ENCODE results near the gene VENTX.
"Not testable (repeated sequence)": the region's sequence is repeated elsewhere in the genome, so short reads cannot be mapped to it uniquely, and the experiment has no call there.

Gene VENTX

DNA sequence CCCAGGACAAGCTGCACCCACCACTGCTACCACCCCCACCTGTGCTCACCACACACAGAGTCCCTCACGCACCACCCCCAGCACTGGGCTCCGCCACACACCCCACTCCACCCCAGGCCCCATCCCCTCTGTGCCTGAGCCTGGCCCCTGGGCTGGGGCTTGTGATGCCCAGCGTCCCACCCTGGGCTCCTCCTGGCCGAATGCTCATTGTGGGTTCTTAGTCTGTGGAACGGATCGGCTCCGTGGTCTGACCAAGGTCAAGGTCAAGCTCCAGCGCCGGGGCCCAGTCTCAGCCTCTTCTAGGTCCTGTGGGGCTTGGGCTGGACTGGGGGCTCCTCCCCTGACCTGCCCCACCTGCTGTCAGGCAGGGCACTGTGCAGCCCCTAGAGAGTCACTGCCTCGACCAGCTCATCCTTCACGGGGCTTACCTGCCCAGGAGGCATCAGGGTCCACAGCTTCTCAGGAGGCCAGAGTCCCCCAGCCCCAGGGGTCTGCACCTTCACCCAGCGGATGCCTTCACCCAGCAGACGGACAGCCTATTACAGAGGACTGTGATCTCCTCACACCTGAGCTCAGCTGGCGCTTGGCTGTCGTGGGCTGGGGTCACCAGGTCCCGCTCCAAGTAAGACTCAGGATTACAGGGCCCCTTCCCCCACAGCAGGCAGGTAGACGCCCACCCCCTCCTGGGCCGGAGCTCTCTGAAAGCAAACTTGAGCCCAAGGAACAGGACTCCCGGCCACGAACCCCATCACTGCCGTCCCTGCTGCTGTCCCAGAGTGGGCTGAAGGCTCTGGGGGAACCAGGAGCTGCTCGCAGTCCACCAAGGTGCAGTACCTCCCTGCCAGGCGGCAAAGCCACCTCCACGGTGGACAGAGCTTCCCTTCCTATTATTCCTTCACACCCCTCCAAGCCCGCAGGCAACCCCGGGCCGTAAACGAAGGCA, 22.9 kb upstream of the VENTX start:
- DNase-seq (ENCODE audit: low read depth in 2 of 2) = no peak

DNA sequence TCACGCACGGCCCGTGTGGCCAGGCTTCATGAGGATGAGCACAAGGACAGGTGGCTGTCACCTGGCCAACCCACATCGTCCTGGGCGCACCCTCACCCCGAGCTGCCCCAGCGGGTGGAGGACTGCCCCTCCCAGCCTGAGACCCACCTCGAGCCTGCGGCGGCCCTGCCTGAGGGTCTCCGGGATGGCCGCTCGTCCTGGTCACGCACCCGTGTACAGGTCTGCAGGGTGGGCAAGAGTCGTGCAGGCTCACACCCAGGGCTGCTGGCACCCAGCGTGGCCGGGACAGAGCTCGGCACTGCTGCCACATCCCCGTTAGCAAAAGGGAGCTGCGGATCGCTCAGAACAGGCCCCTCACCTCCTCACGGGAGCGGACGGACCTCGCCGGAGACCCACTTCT, 22.1 kb upstream of the VENTX start:
- no peak for DNase-seq (ENCODE audit: low read depth in 2 of 2)

DNA sequence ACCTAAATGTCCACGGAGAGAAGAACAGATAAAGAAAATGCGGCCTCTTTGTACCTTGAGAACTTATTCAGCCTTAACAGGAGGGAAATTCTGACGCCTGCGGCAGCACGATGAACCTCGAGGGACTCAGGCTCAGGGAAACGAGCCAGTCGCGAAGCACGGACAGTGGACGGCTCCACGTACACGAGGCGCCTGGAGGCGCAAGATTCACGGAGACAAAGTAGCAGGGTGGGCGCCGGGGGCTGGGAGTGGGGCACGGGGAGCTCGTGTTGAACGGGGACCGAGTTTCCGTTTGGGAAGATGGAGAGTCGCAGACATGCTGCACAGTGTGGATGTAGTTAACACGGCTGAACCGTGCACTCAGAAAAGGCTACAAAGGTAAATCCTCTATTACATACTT, 20.9 kb upstream of the VENTX start:
- no peak for DNase-seq (ENCODE audit: low read depth in 2 of 2)

DNA sequence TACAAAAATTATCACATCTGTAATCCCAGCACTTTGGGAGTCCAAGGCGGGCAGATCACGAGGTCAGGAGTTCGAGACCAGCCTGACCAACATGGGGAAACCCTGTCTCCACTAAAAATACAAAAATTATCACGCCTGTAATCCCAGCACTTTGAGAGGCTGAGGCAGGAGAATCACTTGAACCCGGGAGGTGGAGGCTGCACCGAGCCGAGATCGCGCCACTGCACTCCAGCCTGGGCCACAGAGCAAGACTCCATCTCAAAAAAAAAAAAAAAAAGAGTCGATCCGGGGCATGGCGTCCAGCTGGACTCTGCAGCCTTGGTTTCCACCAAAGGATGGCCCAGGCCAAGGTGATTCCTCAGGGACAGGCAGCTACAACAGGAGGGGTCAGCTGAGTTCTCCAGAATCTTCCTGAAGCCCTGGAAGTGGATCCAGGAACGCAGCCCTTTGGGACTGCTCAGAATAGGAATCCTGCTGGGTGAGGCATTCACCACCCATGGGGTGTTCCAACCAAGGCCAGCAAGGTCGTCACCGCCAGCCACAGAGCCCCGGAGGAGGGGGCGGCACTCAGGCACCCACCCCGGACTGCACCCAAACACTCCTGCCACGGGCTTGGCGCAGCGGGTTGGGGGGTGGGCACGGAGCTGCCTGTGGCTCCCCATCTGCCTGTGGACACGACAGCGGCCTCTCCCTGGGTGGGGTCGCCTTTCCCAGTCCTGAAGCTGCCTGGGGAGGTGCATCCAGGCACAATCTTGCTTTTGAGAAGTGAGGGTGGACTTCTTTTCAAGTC, 19.7 kb upstream of the VENTX start:
- DNase-seq (ENCODE audit: low read depth in 2 of 2) = no peak

DNA sequence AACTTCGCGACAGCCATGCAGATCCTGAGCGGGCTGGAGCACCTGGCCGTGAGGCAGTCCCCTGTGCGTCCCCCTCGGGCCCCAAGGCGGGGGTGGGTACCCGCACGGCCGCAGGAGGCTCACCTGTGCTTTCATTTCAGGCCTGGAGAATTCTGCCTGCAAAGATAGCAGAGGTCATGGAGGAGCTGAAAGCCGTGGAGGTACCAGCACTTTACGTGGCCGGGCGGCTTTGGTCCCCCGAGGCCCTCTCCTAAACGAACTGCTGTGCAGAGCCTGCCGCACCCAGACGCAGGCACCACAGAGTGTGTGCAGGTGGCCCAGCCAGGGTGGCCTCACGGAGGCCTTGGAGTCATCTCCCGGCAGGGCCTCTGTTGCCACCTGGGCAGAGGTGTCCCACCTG, 18.8 kb upstream of the VENTX start:
- DNase-seq (ENCODE audit: low read depth in 2 of 2) = no peak

DNA sequence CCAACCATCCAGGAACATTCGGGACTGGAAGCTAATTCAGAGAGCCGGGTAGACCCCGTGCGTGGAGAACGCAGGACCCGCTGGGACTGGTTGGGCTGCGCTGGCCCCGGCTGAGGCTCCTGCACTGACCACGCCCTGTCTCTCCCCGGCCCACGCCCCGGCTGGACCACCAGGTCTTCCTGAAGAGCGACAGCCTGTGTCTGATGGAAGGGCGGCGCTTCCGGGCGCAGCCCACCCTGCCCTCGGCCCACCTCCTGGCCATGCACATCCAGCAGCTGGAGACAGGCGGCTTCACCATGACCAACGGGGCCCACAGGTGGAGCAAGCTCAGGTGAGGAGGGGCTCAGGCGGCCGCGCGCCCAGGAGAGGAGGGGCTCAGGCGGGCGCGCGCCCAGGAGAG, 17.9 kb upstream of the VENTX start:
- no peak for DNase-seq (ENCODE audit: low read depth in 2 of 2)

DNA sequence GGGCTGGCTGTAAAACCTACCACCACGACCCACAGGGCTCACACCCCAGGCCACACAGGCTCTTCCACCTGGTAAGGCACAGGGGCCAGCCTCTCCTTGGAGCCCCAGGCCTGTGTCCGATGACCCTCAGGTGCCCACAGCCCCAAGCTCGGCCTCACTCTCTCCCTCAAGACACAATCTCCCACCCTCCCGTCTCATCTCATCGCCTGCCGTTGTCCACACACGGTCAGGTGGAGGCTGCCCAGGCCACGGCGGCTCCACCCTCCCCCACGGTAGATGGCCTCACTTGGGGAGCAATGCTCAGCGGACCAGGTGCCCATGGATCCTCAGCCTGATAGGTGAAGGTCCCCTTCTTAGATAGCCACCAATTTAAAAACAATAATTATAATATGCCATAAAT, 16.3 kb upstream of the VENTX start:
- DNase-seq (ENCODE audit: low read depth in 2 of 2) = no peak

DNA sequence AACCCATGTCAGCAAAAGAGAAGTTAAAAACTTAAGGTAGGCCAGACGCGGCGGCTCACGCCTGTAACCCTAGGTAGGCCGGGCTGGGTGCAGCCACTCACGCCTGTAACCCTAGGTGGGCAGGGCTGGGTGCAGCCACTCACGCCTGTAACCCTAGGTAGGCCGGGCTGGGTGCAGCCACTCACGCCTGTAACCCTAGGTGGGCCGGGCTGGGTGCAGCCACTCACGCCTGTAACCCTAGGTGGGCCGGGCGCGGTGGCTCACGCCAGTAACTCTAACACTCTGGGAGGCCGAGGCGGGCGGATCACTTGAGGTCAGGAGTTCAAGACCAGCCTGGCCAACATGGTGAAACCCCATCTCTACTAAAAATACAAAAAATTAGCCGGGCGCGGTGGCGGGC, 15.9 kb upstream of the VENTX start:
- DNase-seq (ENCODE audit: low read depth in 2 of 2) = not testable (repeated sequence)

DNA sequence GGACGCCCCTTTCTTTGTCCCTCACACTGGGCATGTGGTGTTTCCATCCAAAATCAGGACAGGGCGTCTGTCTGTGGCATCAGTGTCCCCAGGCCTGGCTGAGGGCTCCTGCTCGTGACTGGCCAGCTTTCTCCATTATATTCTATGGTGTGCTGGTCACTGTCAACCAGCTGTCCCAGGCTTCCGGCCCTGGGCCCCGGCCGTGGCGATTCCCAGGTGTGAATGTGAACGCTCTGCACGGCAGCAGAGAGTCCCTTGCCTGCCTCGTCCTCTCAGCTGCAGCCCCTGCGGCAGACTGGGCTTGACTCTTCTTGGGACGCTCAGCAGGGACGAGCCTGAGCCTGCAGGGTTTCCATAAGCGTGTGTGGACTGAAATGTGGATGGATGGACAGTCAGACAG, 13.6 kb upstream of the VENTX start:
- no peak for DNase-seq (ENCODE audit: low read depth in 2 of 2)

DNA sequence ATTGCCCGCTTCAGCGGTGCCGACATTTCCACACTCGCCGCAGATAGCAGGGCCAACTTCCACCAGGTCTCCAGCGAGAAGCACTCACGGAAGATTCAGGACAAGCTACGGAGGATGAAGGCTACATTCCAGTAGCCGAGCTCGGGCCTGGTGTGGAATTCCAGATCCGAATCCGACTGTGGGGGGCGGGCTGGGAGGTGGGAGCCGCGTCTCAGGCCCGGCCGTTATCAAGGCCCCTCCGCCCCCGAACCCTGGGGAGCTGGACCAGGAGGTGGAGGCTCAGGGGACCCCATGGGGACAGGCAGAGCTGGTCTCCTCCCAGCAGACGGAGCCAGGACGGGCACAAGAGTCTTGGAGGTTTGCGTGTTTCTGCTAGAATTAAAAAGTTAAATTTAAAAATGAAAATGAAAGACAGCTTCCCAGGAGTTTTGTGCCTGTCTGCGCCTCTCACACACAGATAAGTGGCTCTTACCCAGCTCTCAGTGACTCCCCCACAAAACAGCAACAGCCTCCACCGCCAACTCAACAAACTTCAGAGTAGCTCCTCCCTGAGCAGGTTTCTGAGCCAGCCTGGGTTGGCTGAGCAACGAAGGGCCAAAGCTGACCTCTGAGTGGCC, 12.8 kb upstream of the VENTX start:
- DNase-seq (ENCODE audit: low read depth in 2 of 2) = no peak

DNA sequence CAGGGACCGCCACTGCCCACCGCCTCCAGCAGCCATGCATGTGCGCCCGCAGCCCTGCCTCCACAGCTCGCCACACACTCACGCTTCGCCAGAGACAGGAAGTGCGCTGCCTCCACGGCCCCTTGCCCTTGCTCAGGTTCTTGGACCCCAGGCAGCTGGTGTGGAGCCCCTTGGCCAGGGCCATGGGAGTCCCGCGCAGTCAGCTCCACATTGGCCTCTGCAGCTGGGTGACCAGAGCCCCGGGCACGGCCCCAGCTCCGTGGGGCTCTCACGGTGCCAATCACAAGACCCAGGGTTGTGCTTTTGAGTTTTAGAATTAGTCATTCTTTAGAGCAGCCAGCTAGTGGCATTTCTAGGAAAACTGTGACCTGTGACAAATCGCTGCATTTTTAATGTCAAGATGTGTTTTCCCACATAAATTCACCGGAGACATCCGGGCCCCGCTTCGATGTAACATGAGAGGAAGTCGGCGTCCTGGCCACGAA, 11.9 kb upstream of the VENTX start:
- DNase-seq (ENCODE audit: low read depth in 2 of 2) = no peak

DNA sequence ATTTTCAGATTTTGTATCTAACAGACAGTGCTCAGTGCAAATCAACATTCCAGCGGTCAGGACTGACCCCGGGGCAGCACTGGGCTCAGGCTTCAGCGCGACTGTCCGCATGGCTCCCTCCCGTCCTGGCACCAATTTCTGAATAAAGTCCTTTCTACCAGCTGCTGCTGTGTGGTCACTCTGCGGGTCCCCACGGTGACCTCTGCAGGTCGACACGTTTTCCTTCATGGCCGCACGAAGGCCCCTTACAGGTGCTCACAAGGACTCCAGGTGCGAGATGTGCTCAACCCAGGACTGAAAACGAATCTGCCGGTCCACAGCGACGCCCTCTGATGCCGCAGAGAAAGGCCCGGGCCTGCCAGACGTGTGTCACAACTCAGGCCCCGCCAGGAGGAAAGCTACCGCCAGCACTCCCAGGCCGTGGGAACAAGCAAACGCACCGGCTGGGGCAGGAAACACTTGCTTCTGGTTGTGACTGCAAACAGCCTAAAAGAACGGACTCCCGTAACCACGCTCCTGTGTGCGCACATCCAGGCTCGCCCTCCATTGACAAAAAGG, 11.3 kb upstream of the VENTX start:
- DNase-seq (ENCODE audit: low read depth in 2 of 2) = no peak

DNA sequence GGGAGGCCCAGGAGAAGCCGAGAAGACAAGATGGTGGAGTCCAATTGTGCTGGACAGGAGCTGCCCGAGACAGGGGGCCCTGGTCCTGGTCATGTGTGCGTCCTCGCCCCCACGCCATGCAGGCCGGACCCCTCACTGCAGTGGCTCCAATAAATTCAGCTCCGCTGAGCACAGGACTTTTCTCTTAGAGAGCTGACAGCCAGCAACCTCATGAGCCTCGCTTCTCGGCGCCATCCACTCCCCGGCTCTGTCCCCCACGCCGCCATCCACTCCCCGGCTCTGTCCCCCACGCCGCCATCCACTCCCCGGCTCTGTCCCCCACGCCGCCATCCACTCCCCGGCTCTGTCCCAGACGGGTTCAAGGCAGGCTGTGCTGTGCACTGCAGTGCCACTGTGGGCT, 10.4 kb upstream of the VENTX start:
- DNase-seq (ENCODE audit: low read depth in 2 of 2) = no peak

DNA sequence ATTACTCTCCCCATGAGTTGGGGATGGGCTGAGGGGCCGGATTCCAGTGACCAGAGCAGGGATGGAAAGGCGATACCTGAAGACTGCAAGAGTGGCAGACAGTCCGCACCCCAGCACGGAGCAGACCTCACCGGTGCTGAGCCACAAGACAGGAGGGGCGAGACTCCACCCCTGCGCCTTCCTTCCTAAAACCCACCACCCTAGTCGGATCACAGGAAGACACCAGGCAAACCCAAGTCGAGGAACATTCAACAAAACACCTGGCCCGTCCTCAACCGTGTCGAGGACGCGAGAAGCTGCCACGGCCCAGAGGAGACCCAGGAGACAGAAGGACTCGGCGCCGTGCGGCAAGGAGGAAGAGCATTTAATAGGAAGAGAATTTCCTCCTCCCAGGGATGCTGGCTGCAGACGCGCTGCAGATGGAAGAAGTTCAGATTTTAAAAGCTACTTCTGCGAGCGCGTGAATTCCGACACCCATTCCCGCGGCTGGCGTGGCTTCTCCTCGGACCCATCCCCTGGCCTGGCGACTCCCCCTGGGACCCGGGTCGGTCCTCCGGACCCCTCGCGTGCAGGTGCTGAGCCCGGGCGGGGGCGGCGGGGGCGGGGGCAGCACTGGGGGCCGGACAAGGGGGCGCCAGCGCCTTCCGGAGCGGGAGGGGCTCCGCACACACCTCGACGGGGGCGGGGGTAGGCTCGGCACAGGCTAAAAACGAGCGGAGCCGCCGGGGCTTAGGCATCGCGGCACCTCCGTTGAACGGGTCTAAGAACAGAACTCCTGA, 8.2 kb upstream of the VENTX start:
- no peak for DNase-seq (ENCODE audit: low read depth in 2 of 2)

DNA sequence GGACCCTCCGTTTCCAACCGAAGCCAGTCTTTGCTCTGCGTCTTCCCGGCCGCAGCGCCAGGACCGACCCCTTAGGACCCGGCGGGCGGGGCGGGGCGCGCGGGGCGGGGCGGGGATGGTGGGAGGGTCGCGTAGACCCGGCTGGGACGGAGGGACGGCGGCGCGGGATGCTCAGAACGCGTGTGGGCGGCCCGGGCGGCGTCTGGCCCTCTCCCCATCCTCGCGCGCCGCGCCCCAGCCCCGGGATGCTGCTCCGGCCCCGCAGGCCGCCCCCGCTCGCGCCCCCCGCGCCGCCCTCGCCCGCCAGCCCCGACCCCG, 7.7 kb upstream of the VENTX start, which contains the start of gene UTF1:
TSS of gene UTF1 (plus strand) at position 174 of the 318 bp plus-strand sequence. CDS start at position 246, 72 bp downstream.
- DNase-seq (ENCODE audit: low read depth in 2 of 2) = no peak

DNA sequence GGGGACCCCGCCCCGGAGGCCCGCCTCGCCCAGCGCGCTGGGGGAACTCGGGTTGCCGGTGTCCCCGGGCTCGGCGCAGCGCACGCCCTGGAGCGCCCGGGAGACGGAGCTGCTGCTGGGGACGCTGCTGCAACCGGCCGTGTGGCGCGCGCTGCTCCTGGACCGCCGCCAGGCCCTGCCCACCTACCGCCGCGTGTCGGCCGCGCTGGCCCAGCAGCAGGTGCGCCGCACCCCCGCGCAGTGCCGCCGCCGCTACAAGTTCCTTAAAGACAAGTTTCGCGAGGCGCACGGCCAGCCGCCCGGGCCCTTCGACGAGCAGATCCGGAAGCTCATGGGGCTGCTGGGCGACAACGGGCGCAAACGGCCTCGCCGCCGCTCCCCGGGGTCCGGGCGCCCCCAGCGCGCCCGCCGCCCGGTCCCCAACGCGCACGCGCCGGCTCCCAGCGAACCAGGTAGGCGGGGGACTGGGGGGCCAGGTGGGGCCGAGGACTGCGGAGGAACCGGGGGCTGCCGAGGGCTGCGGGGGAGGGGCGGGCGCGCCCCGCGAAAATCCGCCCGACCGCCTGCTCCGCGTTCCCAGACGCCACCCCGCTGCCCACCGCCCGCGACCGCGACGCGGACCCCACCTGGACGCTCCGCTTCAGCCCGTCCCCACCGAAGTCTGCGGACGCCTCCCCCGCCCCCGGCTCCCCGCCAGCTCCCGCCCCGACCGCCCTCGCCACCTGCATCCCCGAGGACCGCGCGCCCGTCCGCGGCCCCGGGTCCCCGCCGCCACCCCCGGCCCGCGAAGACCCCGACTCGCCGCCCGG, 7.1 kb upstream of the VENTX start:
- DNase-seq (ENCODE audit: low read depth in 2 of 2) = no peak

DNA sequence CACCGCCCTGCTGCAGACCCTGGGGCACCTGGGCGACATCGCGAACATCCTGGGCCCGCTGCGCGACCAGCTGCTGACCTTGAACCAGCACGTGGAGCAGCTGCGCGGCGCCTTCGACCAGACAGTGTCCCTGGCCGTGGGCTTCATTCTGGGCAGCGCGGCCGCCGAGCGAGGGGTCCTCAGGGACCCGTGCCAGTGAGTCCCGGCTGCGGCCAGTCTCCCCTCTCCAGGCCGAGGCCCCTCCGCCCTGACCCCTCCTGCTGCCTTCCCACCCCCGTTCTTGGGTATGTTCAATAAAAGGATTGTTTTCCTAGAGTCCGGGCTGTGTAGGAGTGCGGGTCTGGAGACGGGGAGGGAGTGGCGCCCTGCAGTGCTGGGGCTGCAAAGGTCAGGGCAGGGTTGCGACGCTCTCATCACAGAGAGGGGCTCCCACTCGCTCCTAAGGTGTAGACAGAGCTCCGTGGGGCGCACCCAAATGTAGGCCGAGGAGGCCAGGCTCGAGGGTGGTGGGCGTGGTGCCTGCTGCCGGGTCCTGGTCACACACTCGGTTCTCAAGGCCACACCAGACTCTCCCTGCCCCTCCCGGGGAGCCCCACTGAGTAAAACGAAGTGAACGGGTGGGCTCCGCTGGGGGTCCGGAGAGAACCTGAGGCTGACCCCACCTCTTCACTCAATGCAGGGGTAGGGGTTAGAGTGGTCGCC, 6.3 kb upstream of the VENTX start:
- no peak for DNase-seq (ENCODE audit: low read depth in 2 of 2)

DNA sequence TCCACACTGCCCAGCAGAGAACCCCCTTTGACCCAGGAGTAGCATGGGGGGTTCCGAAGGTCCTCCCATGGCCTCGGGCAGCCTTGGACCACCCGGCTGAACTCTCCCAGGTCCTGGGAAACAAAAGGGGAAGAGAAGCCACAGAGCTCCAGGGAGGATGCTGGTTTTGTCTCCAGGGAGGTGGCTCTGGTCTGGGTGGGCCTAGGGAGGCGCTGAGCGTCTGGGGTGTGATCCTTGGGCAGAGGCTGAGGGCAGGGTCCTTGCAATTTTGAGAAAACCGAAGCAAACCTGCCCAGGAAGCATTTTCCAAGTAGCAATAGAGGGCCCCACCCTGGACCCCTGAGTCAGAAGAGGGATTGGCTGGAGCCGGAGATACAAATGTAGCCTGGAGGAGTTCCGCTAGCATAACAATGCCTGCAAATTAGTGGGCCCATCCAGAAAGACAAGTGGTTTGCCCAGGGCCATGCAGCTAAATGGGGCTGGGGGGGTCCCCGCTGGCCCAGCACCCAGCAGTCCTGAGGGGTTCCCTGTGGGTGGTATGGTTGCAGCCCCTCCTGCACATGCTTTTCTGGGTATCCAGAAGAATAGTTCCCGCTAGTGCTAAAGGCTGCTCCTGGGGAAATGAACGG, 5.6 kb upstream of the VENTX start:
- DNase-seq (ENCODE audit: low read depth in 2 of 2) = no peak

DNA sequence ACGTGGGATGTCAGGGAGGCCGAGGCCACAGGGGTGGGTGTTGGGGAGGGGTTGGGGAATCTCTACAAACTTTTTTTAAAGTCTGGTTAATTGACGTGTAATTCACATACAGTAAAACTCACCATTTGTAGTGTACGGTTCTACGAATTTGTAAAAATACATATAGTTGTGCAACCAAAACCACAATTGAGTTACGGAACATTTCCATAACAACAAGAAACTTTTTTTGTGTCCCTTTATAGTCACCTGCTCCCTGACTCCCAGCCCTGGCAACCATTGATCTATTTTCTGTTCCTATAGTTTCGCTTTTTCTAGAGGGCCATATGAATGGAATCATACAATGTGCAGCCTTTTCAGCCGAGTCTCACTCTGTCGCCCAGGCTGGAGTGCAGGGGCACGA, 2.9 kb upstream of the VENTX start:
- not testable (repeated sequence) for DNase-seq (ENCODE audit: low read depth in 2 of 2)
